OCI-LY1 (cell line): ENCODE results near the gene PLA2G12A.

Source experiments
- H2AFZ ChIP-seq: fragments of 200-600 bp; sonication (generic), shearing (Covaris generic); 2 replicates; pipeline ENCODE4 v1.6.0; 2014; ENCODE audit warnings: antibody characterized with exemption, mild to moderate bottlenecking, low read length
- H3F3A ChIP-seq: fragments of 200-600 bp; sonication (generic), shearing (Covaris generic); 2 replicates; pipeline ENCODE4 v1.6.0; 2014; ENCODE audit warnings: mild to moderate bottlenecking, antibody characterized with exemption, low read length, moderate library complexity; ENCODE audit not compliant: insufficient read depth
- H3K27ac ChIP-seq: fragments of 200-600 bp; sonication (generic); 2 replicates; pipeline ENCODE4 v1.5.1; 2014; ENCODE audit warnings: low read length, mixed run types, mild to moderate bottlenecking, low read depth; ENCODE audit not compliant: poor library complexity, severe bottlenecking
- H3K27me3 ChIP-seq: fragments of 200-600 bp; sonication (generic); 2 replicates; pipeline ENCODE4 v1.6.0; 2014; ENCODE audit warnings: antibody characterized with exemption, mild to moderate bottlenecking, low read length, moderate library complexity; ENCODE audit not compliant: insufficient read depth
- H3K36me3 ChIP-seq: fragments of 200-600 bp; sonication (generic); 2 replicates; pipeline ENCODE4 v1.6.1; 2014; ENCODE audit warnings: mild to moderate bottlenecking, antibody characterized with exemption, low read length, moderate library complexity, mixed read lengths; ENCODE audit not compliant: insufficient read depth
- H3K4me1 ChIP-seq: fragments of 200-600 bp; sonication (generic); 2 replicates; pipeline ENCODE4 v1.5.1; 2014; ENCODE audit warnings: mild to moderate bottlenecking, low read length, moderate library complexity; ENCODE audit not compliant: insufficient read depth, severe bottlenecking
- H3K4me2 ChIP-seq: fragments of 200-600 bp; sonication (generic), shearing (Covaris generic); 2 replicates; pipeline ENCODE4 v1.6.1; 2014; ENCODE audit warnings: low read length
- H3K4me3 ChIP-seq: fragments of 200-600 bp; sonication (generic); 2 replicates; pipeline ENCODE4 v1.5.1; 2014; ENCODE audit warnings: low read length, low read depth, mild to moderate bottlenecking, mixed read lengths; ENCODE audit not compliant: poor library complexity, severe bottlenecking
- H3K79me2 ChIP-seq: fragments of 200-600 bp; shearing (Covaris generic); 2 replicates; pipeline ENCODE4 v1.6.1; 2016; ENCODE audit warnings: mixed run types, low read length, mixed read lengths; ENCODE audit not compliant: insufficient read depth
- H3K9ac ChIP-seq: fragments of 200-600 bp; sonication (generic), shearing (Covaris generic); 2 replicates; pipeline ENCODE4 v1.6.1; 2014; ENCODE audit warnings: mild to moderate bottlenecking, low read length, mixed read lengths
- H3K9me2 ChIP-seq: fragments of 200-600 bp; sonication (generic), shearing (Covaris generic); 2 replicates; pipeline ENCODE4 v1.6.1; 2014; ENCODE audit warnings: low read depth, mild to moderate bottlenecking, low read length, mixed read lengths
- H3K9me3 ChIP-seq: fragments of 200-600 bp; shearing (Covaris generic); 2 replicates; pipeline ENCODE4 v1.6.1; 2014; ENCODE audit warnings: low read length, mixed read lengths
- H4K20me1 ChIP-seq: fragments of 200-600 bp; sonication (generic), shearing (Covaris generic); 2 replicates; pipeline ENCODE4 v1.6.0; 2016; ENCODE audit warnings: mild to moderate bottlenecking, low read length; ENCODE audit not compliant: insufficient read depth
- EZH2 ChIP-seq: fragments of 200-600 bp; sonication (generic), shearing (Covaris generic); IDR thresholded peaks from 2 replicates; pipeline ENCODE4 v1.8.0; 2017; ENCODE audit warnings: borderline replicate concordance, mixed run types, mild to moderate bottlenecking, antibody characterized with exemption, low read length, moderate library complexity, mixed read lengths
- TF ChIP-seq, protein P1 (sequence below): fragments of 200-600 bp; sonication (generic), shearing (Covaris generic); IDR thresholded peaks from 2 replicates; pipeline ENCODE4 v1.5.1; 2017; ENCODE audit warnings: mild to moderate bottlenecking, antibody characterized with exemption, low read length, moderate library complexity, mixed read lengths

The PLA2G12A gene

DNA sequence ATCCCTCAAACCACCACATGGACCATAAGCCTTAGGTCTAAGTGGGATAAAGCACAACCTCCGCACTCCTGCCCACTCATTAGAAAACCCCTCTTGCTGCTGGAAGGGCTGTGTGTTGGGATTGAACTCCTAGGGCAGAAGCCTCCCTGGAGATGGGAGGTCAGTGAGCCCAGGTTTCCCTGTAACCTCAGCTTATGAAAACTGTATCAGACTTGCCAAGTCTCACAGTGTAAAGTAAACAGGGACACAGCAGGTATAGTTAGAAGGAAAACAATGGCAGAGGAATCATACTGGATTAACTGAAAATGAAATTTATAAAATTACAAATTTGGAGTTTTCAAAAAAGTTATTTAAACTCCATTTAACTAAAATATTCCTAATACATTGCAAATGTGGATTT lies 56.6 kb downstream of the PLA2G12A start:
- no peaks in the 10 kb centered on the region for H3K9me2 ChIP-seq
- TF ChIP-seq EZH2 = no peak
- TF ChIP-seq, protein P1, sequence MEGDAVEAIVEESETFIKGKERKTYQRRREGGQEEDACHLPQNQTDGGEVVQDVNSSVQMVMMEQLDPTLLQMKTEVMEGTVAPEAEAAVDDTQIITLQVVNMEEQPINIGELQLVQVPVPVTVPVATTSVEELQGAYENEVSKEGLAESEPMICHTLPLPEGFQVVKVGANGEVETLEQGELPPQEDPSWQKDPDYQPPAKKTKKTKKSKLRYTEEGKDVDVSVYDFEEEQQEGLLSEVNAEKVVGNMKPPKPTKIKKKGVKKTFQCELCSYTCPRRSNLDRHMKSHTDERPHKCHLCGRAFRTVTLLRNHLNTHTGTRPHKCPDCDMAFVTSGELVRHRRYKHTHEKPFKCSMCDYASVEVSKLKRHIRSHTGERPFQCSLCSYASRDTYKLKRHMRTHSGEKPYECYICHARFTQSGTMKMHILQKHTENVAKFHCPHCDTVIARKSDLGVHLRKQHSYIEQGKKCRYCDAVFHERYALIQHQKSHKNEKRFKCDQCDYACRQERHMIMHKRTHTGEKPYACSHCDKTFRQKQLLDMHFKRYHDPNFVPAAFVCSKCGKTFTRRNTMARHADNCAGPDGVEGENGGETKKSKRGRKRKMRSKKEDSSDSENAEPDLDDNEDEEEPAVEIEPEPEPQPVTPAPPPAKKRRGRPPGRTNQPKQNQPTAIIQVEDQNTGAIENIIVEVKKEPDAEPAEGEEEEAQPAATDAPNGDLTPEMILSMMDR = no peak
- no peaks in the 10 kb centered on the region for H3K79me2 ChIP-seq
- H3F3A ChIP-seq = no peaks in the 10 kb centered on the region
- no peaks in the 10 kb centered on the region for H3K4me1 ChIP-seq
- H3K9me3 ChIP-seq = peaks cover 10% of the 10 kb centered on the region; the same call in 1 of the 2 replicates
- H2AFZ ChIP-seq = no peak overlapping the region
- H3K4me3 ChIP-seq = no peak overlapping the region
- no peak overlapping the region for H3K9ac ChIP-seq
- H3K27me3 ChIP-seq = no peaks in the 10 kb centered on the region
- peaks cover 46% of the 10 kb centered on the region for H3K36me3 ChIP-seq
- H3K4me2 ChIP-seq = no peak overlapping the region
- H4K20me1 ChIP-seq = no peaks in the 10 kb centered on the region
- H3K27ac ChIP-seq = no peak overlapping the region

DNA sequence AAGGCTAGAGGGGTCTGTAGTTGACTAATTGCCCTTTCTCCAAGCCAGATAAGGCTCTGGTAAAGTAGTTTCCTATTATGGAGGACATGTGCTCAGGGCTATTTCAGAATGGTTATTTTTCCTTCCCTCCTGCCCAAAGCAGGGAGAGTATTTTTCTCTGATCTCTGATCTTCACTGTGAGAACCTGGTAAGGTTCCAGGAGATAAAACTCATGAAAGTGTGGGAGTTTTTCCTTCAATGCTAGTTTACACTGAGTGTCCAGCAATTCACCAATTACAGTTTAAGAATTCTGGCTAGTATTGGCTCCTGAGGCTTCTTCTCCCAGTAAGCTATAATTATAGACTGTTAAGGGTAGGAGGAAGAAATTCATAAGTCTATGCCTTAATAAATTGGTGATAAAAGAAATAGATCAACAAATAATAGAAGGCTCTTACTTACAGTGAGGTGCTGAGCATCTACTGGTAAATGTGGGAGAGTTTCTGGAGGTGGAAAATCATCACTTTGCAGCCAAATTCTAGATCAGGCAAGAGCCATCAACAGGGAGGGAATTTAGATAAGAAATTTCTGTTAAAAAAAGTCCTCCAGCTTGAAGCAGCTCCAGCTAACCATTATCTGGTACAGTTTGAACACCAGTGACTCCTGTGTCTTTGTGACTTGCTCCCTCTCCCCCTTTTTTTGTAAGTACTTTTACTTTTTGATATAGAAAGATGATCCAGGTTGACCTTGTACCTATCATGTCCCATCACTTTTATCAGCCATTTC lies 57.5 kb downstream of the PLA2G12A start:
- Histone ChIP-seq H3K4me2 (no peak overlapping the region), H3K9me3 (peaks cover 10% of the 10 kb centered on the region; the same call in 1 of the 2 replicates), H3K27me3 (no peaks in the 10 kb centered on the region), H3F3A (no peaks in the 10 kb centered on the region), H3K9ac (no peak overlapping the region), H2AFZ (no peak overlapping the region), H3K4me3 (no peak overlapping the region), H3K9me2 (no peaks in the 10 kb centered on the region), H4K20me1 (no peaks in the 10 kb centered on the region), H3K36me3 (peaks cover 44% of the 10 kb centered on the region), H3K79me2 (no peaks in the 10 kb centered on the region; the same call in 1 of the 2 replicates), H3K4me1 (no peaks in the 10 kb centered on the region), H3K27ac (no peak overlapping the region)
- TF ChIP-seq EZH2 = no peak
- TF ChIP-seq, protein P1 = no peak

DNA sequence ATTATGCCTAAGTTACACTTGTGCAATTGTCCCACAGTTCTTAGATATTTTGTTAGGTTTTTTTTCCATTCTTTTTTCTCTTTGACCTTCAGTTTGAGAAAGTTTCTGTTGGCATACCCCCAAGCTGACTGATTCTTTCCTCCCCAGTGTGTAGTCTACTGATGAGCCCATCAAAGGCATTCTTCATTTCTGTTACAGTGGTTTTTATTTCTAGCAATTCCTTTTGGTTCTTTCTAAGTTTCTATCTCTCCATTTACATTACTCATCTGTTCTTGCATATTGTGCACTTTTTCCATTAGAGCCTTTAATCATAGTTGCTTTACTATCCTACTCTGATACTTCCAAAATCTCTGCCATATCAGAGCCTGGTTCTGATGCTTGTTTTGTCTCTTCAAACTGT lies 58.5 kb downstream of the PLA2G12A start:
- Histone ChIP-seq H3K4me3 (no peak overlapping the region), H3K9me3 (peaks cover 10% of the 10 kb centered on the region; the same call in 1 of the 2 replicates), H3K27me3 (no peaks in the 10 kb centered on the region), H3K36me3 (peaks cover 39% of the 10 kb centered on the region), H3F3A (no peaks in the 10 kb centered on the region), H3K4me1 (no peaks in the 10 kb centered on the region), H3K27ac (no peak overlapping the region), H3K9me2 (no peaks in the 10 kb centered on the region), H2AFZ (no peak overlapping the region), H3K9ac (no peak overlapping the region), H3K79me2 (no peaks in the 10 kb centered on the region; the same call in 1 of the 2 replicates), H4K20me1 (no peaks in the 10 kb centered on the region), H3K4me2 (no peak overlapping the region)
- TF ChIP-seq, protein P1 = no peak
- TF ChIP-seq EZH2 = no peak
